Hematopoietic multipotent progenitor cell (in vitro differentiated cells): ENCODE data around the gene EPN1. TPM values are rescaled to one million over a fixed set of nuclear protein-coding genes. Genes with fewer than 3 reads are reported as not detected.
"Not testable (repeated sequence)": the region's sequence is repeated elsewhere in the genome, so short reads cannot be mapped to it uniquely, and the experiment has no call there.

Source experiments
- DNase-seq, 3 donors: peaks; one replicate each; pipeline ENCODE4 v3.0.0-alpha.2; 2011 to 2015; ENCODE audit warnings: low read depth in 2 of 3, low spot score in 2 of 3
- small RNA-seq: library from RNA; depleted of rRNA; stranded (forward); fragments of <200 nt; gene quantifications from one replicate; pipeline ENCODE3, GENCODE V24; 2012
- total RNA-seq: library from RNA; depleted of rRNA; stranded (reverse); fragments of >200 nt; gene quantifications from one replicate; pipeline ENCODE4 v1.2.3, GENCODE V29; 2012

Gene EPN1
- total RNA-seq, 1 donor, result 18.0 TPM

- DNase-seq, result no peak
These were observed 41.5 kb downstream of the EPN1 start for GRCh38 chr19:55716531-55716930.

GRCh38 chr19:55717251-55717650 is 42.2 kb downstream of the EPN1 start:
- DNase-seq, result no peak

GRCh38 chr19:55717879-55718711 is 43.1 kb downstream of the EPN1 start:
- not testable (repeated sequence) for DNase-seq

- DNase-seq, result no peak
These were observed 45.3 kb downstream of the EPN1 start for GRCh38 chr19:55720214-55720746.

GRCh38 chr19:55720801-55721200 is 45.8 kb downstream of the EPN1 start:
- no peak for DNase-seq

- DNase-seq, result no peak
These were observed 48.5 kb downstream of the EPN1 start for GRCh38 chr19:55723491-55723890.

- DNase-seq, result not testable (repeated sequence)
These were observed 55.4 kb downstream of the EPN1 start for GRCh38 chr19:55730378-55730777.

GRCh38 chr19:55738302-55738701 is 63.3 kb downstream of the EPN1 start, which contains the start of gene NLRP9:
Gene NLRP9 (minus strand): TSS chr19:55738402. CDS start chr19:55738374, 28 bp downstream.
- no peak for DNase-seq

GRCh38 chr19:55750715-55751114 is 75.7 kb downstream of the EPN1 start:
- no peak for DNase-seq

GRCh38 chr19:55753401-55753800 is 78.4 kb downstream of the EPN1 start:
- DNase-seq, result no peak

GRCh38 chr19:55756808-55757207 is 81.8 kb downstream of the EPN1 start:
- DNase-seq, result not testable (repeated sequence)

- not testable (repeated sequence) for DNase-seq
These were observed 83.8 kb downstream of the EPN1 start, which contains the start of gene RFPL4A for GRCh38 chr19:55758797-55759196. Gene RFPL4A (plus strand): TSS chr19:55759097. CDS start chr19:55761801, 2,704 bp downstream.

Small RNA genes lying within 50 kb of the gene (small RNA-seq; reads per million reads assigned to genes)
- not detected for gene AC010525.2

Other genes starting within 250 kb of the EPN1 start
- under 0.01 TPM for gene SHISA7, start 231.9 kb upstream of the EPN1 start, total RNA-seq
- gene ISOC2, start 213.6 kb upstream of the EPN1 start, total RNA-seq, result 63.3 TPM
- gene C19orf85, start 210.5 kb upstream of the EPN1 start, total RNA-seq, result not detected
- gene ZNF628, start 198.6 kb upstream of the EPN1 start, total RNA-seq, result 8.3 TPM
- gene NAT14, start 190.0 kb upstream of the EPN1 start, total RNA-seq, result 12.7 TPM
- gene SSC5D, start 186.8 kb upstream of the EPN1 start, total RNA-seq, result 0.27 TPM
- under 0.01 TPM for gene SBK2, start 138.1 kb upstream of the EPN1 start, total RNA-seq
- gene SBK3, start 129.7 kb upstream of the EPN1 start, total RNA-seq, result 0.54 TPM
- gene ZNF579, start 94.4 kb upstream of the EPN1 start, total RNA-seq, result 7.0 TPM
- gene FIZ1, start 75.7 kb upstream of the EPN1 start, total RNA-seq, result 8.6 TPM
- 21.3 TPM for gene ZNF524, start 74.9 kb upstream of the EPN1 start, total RNA-seq
- gene ZNF865, start 69.6 kb upstream of the EPN1 start, total RNA-seq, result 4.0 TPM
- 15.1 TPM for gene ZNF784, start 50.7 kb upstream of the EPN1 start, total RNA-seq
- 13.7 TPM for gene ZNF580, start 34.2 kb upstream of the EPN1 start, total RNA-seq
- gene ZNF581, start 31.6 kb upstream of the EPN1 start, total RNA-seq, result 48.5 TPM
- 8.3 TPM for gene CCDC106, start 27.0 kb upstream of the EPN1 start, total RNA-seq
- 158 TPM for gene U2AF2, start 20.2 kb upstream of the EPN1 start, total RNA-seq
- not detected for gene NLRP9, start 63.2 kb downstream of the EPN1 start, total RNA-seq
- gene RFPL4A, start 83.9 kb downstream of the EPN1 start, total RNA-seq, result under 0.01 TPM
- gene RFPL4AL1, start 93.9 kb downstream of the EPN1 start, total RNA-seq, result not detected
- gene NLRP11, start 156.8 kb downstream of the EPN1 start, total RNA-seq, result under 0.01 TPM
- not detected for gene NLRP4, start 161.3 kb downstream of the EPN1 start, total RNA-seq